Retina (tissue), 1 donor: ENCODE measurements around the gene LRRC74B.

ENCODE experiments used
- DNase-seq: peaks from one replicate; pipeline ENCODE4 v3.0.0-alpha.2; 2016

Gene LRRC74B

GRCh38 chr22:21105294-21105693 is 59.5 kb downstream of the LRRC74B start:
- no peak for DNase-seq

GRCh38 chr22:21106000-21106399 is 60.3 kb downstream of the LRRC74B start:
- DNase-seq, result no peak

GRCh38 chr22:21108379-21109115 is 62.8 kb downstream of the LRRC74B start:
- no peak for DNase-seq
